ENCODE measurements around the gene SLC15A2.

DNA sequence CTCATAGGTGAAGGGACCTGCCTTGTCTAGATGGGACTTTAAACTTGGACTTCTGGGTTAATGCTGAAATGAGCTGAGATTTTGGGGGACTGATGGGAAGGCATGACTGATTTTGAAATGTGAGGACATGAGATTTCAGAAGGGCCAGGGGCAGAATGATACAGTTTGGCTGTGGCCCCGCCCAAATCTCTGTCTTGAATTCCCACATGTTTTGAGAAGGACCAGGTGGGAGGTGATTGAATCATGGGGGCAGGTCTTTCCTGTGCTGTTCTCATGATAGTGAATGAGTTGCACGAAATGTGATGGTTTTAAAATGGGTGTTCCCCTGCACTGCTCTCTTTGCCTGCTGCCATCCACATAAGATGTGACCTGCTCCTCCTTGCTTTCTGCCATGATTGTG lies 85.0 kb downstream of the SLC15A2 start:
- no peak for TF ChIP-seq POLR2AphosphoS5 (IDR thresholded peaks at IDR 0.05; ENCODE audit: low read depth, low read length)
- TF ChIP-seq POLR2A (IDR thresholded peaks at IDR 0.05; ENCODE audit: low read depth, low read length), result no peak
- TF ChIP-seq TAF1 (IDR thresholded peaks at IDR 0.05; ENCODE audit: borderline replicate concordance, low read depth, low read length), result no peak
